Measurements from ENCODE around the gene HS6ST1.

Gene HS6ST1

DNA sequence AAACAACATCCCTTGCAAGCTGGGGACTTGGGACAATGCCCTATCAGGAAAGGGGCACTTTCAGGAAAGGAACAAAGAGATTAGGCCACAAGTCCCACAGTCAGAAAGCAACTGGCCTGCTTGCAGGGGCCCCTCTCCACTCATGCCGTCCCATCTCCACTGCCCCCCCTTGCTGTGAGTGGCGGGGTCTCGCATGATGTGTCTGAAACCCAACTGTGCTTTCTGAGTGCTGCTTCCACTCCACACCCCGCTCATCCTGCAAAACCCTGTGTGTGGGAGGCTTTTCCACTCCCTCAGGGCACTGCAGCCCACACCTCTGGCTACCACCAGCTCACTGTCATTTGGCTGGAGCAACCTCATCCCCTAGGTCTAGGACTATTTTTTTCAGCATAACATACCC is 7.9 kb downstream of the HS6ST1 start:
- Mint-ChIP-seq H3K36me3 (ENCODE audit: low read depth) (peaks cover 6% of the 10 kb centered on the region), H3K27ac (peak overlapping the region; percentile 89), H3K4me3 (no peak overlapping the region), H3K27me3 (ENCODE audit: low read depth, poor library complexity) (peaks cover 12% of the 10 kb centered on the region), H3K9me3 (no peaks in the 10 kb centered on the region), H3K4me1 (peaks cover 76% of the 10 kb centered on the region)
- DNase-seq: no peak
- TF ChIP-seq, protein P1, sequence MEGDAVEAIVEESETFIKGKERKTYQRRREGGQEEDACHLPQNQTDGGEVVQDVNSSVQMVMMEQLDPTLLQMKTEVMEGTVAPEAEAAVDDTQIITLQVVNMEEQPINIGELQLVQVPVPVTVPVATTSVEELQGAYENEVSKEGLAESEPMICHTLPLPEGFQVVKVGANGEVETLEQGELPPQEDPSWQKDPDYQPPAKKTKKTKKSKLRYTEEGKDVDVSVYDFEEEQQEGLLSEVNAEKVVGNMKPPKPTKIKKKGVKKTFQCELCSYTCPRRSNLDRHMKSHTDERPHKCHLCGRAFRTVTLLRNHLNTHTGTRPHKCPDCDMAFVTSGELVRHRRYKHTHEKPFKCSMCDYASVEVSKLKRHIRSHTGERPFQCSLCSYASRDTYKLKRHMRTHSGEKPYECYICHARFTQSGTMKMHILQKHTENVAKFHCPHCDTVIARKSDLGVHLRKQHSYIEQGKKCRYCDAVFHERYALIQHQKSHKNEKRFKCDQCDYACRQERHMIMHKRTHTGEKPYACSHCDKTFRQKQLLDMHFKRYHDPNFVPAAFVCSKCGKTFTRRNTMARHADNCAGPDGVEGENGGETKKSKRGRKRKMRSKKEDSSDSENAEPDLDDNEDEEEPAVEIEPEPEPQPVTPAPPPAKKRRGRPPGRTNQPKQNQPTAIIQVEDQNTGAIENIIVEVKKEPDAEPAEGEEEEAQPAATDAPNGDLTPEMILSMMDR (IDR thresholded peaks at IDR 0.05): no peak

GRCh38 chr2:128310094-128310716 is 8.5 kb downstream of the HS6ST1 start:
- Mint-ChIP-seq H3K27ac (peak overlapping the region; percentile 72), H3K36me3 (ENCODE audit: low read depth) (peaks cover 6% of the 10 kb centered on the region), H3K4me1 (peaks cover 76% of the 10 kb centered on the region), H3K4me3 (no peak overlapping the region), H3K27me3 (ENCODE audit: low read depth, poor library complexity) (peaks cover 8% of the 10 kb centered on the region), H3K9me3 (no peaks in the 10 kb centered on the region)
- TF ChIP-seq, protein P1 (IDR thresholded peaks at IDR 0.05): no peak
- DNase-seq: peak; percentile 2

- Mint-ChIP-seq H3K9me3 (no peaks in the 10 kb centered on the region), H3K4me1 (peaks cover 79% of the 10 kb centered on the region), H3K4me3 (peak overlapping the region; percentile 54), H3K36me3 (ENCODE audit: low read depth) (peaks cover 6% of the 10 kb centered on the region), H3K27ac (peak overlapping the region; percentile 72), H3K27me3 (ENCODE audit: low read depth, poor library complexity) (peaks cover 2% of the 10 kb centered on the region)
- DNase-seq: peak; percentile 42
- TF ChIP-seq, protein P1 (IDR thresholded peaks at IDR 0.05): no peak
These were observed 9.2 kb downstream of the HS6ST1 start for GRCh38 chr2:128309280-128310093.

- Mint-ChIP-seq H3K9me3 (no peaks in the 10 kb centered on the region), H3K27me3 (ENCODE audit: low read depth, poor library complexity) (no peaks in the 10 kb centered on the region), H3K4me1 (peaks cover 77% of the 10 kb centered on the region), H3K36me3 (ENCODE audit: low read depth) (peaks cover under 1% of the 10 kb centered on the region), H3K27ac (no peak overlapping the region), H3K4me3 (no peak overlapping the region)
- DNase-seq: no peak
- TF ChIP-seq, protein P1 (IDR thresholded peaks at IDR 0.05): no peak
These were observed 9.8 kb downstream of the HS6ST1 start for GRCh38 chr2:128308889-128309279.

DNA sequence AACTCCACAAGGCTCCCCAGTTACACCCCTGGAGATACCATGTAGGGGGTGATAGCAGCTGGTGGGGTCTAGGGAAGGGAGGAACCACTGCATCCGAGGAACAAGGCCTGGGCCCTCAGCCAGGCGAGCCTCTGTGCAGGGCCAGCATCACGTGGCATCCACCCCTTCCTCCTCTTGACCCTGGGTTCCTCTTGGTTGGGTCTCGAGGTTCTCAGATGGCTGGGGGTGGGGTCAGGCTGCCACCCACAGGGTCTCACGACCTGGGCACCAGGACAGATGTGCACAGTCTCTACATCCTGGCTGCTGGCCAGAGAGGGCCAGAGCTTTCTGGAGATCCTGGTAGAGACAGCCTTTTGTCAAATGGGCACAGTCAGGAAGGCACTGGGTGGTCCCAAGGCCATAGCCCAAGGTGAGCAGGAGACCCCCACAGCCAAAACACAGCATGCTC is 10.4 kb downstream of the HS6ST1 start:
- peak; percentile 1 for DNase-seq
- TF ChIP-seq, protein P1 (IDR thresholded peaks at IDR 0.05): no peak
- no peaks in the 10 kb centered on the region for H3K36me3 Mint-ChIP-seq (ENCODE audit: low read depth)
- no peak overlapping the region for H3K4me3 Mint-ChIP-seq
- no peaks in the 10 kb centered on the region for H3K27me3 Mint-ChIP-seq (ENCODE audit: low read depth, poor library complexity)
- H3K4me1 Mint-ChIP-seq: peaks cover 78% of the 10 kb centered on the region
- no peaks in the 10 kb centered on the region for H3K9me3 Mint-ChIP-seq
- no peak overlapping the region for H3K27ac Mint-ChIP-seq

All from nephron progenitor cell (in vitro differentiated cells).